Measurements from ENCODE around the gene KRIT1. TPM values are rescaled to one million over a fixed set of nuclear protein-coding genes. Genes with fewer than 3 reads are reported as not detected.

Gene KRIT1
- total and polyA plus RNA-seq, 2 of the 13 experiments (the other 11 are each of a cell fraction or from before 2014, with no cell fraction given), result 29.4 to 37.7 TPM

DNA sequence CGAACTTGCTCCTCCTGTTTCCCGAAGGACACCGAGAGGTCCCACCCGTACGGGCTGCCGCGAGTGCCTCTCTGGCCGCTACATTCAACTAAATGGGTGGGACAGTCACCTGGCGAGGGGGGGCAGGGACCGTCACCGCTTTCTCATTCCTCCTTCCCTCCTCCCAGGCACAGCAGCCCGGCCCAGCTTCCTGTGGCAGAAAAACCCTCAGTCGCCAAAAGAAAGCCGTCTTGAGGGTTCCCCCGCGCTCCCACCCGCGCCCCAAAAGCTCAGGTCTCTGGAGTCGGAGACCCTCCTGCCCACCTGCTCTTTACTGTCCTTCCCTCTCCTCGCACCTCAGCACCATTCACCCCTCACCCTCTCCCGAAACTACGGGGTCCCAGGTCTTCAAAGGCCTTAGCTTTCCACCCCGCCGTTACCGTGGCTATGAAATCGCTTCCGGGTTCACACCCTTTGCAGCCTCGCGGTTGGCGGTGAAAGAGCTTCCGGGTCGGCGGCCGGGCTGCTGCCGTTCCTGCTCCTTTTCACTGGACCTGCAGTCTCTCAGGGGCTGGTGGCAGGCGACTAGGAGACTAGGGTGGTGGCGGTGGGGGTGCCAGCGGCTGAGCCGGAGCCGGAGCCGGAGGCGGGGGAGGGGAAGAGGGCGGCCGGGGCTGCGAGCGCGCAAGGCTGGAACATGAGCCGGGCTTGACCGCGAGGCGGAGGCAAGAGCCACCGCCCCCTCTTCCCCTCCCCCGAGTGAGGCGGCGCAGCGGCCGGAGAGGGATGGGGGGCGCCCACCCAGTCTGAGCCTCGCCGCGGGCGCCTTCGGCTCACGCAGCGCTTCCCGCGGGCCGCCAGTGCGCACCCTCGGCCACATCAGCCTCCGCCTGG, at the start of gene KRIT1, which contains the start of gene ANKIB1 (continued):
- TF ChIP-seq, protein P1, sequence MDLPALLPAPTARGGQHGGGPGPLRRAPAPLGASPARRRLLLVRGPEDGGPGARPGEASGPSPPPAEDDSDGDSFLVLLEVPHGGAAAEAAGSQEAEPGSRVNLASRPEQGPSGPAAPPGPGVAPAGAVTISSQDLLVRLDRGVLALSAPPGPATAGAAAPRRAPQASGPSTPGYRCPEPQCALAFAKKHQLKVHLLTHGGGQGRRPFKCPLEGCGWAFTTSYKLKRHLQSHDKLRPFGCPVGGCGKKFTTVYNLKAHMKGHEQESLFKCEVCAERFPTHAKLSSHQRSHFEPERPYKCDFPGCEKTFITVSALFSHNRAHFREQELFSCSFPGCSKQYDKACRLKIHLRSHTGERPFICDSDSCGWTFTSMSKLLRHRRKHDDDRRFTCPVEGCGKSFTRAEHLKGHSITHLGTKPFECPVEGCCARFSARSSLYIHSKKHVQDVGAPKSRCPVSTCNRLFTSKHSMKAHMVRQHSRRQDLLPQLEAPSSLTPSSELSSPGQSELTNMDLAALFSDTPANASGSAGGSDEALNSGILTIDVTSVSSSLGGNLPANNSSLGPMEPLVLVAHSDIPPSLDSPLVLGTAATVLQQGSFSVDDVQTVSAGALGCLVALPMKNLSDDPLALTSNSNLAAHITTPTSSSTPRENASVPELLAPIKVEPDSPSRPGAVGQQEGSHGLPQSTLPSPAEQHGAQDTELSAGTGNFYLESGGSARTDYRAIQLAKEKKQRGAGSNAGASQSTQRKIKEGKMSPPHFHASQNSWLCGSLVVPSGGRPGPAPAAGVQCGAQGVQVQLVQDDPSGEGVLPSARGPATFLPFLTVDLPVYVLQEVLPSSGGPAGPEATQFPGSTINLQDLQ (CRISPR knock-in tag; IDR thresholded peaks at IDR 0.05), result peak; percentile 71
- TF ChIP-seq, protein P2, sequence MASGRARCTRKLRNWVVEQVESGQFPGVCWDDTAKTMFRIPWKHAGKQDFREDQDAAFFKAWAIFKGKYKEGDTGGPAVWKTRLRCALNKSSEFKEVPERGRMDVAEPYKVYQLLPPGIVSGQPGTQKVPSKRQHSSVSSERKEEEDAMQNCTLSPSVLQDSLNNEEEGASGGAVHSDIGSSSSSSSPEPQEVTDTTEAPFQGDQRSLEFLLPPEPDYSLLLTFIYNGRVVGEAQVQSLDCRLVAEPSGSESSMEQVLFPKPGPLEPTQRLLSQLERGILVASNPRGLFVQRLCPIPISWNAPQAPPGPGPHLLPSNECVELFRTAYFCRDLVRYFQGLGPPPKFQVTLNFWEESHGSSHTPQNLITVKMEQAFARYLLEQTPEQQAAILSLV (CRISPR knock-in tag; IDR thresholded peaks at IDR 0.05; ENCODE audit: borderline replicate concordance), result 0 out of 2 replicates have a peak, but pooled peaks have one; percentile 40
- TF ChIP-seq, protein P3, sequence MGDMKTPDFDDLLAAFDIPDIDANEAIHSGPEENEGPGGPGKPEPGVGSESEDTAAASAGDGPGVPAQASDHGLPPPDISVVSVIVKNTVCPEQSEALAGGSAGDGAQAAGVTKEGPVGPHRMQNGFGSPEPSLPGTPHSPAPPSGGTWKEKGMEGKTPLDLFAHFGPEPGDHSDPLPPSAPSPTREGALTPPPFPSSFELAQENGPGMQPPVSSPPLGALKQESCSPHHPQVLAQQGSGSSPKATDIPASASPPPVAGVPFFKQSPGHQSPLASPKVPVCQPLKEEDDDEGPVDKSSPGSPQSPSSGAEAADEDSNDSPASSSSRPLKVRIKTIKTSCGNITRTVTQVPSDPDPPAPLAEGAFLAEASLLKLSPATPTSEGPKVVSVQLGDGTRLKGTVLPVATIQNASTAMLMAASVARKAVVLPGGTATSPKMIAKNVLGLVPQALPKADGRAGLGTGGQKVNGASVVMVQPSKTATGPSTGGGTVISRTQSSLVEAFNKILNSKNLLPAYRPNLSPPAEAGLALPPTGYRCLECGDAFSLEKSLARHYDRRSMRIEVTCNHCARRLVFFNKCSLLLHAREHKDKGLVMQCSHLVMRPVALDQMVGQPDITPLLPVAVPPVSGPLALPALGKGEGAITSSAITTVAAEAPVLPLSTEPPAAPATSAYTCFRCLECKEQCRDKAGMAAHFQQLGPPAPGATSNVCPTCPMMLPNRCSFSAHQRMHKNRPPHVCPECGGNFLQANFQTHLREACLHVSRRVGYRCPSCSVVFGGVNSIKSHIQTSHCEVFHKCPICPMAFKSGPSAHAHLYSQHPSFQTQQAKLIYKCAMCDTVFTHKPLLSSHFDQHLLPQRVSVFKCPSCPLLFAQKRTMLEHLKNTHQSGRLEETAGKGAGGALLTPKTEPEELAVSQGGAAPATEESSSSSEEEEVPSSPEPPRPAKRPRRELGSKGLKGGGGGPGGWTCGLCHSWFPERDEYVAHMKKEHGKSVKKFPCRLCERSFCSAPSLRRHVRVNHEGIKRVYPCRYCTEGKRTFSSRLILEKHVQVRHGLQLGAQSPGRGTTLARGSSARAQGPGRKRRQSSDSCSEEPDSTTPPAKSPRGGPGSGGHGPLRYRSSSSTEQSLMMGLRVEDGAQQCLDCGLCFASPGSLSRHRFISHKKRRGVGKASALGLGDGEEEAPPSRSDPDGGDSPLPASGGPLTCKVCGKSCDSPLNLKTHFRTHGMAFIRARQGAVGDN (CRISPR knock-in tag; IDR thresholded peaks at IDR 0.05), result peak; percentile 96
- TF ChIP-seq, protein P4, sequence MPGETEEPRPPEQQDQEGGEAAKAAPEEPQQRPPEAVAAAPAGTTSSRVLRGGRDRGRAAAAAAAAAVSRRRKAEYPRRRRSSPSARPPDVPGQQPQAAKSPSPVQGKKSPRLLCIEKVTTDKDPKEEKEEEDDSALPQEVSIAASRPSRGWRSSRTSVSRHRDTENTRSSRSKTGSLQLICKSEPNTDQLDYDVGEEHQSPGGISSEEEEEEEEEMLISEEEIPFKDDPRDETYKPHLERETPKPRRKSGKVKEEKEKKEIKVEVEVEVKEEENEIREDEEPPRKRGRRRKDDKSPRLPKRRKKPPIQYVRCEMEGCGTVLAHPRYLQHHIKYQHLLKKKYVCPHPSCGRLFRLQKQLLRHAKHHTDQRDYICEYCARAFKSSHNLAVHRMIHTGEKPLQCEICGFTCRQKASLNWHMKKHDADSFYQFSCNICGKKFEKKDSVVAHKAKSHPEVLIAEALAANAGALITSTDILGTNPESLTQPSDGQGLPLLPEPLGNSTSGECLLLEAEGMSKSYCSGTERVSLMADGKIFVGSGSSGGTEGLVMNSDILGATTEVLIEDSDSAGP (CRISPR knock-in tag; IDR thresholded peaks at IDR 0.05; ENCODE audit: borderline replicate concordance), result peak; percentile 76; the same call in 1 of the 2 replicates
- TF ChIP-seq REL (CRISPR knock-in tag; conservative IDR thresholded peaks at IDR 0.05) (no peak), MLLT10 (CRISPR knock-in tag; IDR thresholded peaks at IDR 0.05) (no peak), ZNF251 (CRISPR knock-in tag; IDR thresholded peaks at IDR 0.05) (no peak), RARG (CRISPR knock-in tag; IDR thresholded peaks at IDR 0.05; ENCODE audit: low read depth) (no peak), ETV5 (CRISPR knock-in tag; IDR thresholded peaks at IDR 0.05; ENCODE audit: borderline replicate concordance) (0 out of 2 replicates have a peak, but pooled peaks have one; percentile 6), RXRA (CRISPR knock-in tag; IDR thresholded peaks at IDR 0.05) (no peak), TBX2 (CRISPR knock-in tag; IDR thresholded peaks at IDR 0.05; ENCODE audit: borderline replicate concordance) (peak; percentile 91), ZNF724P (CRISPR knock-in tag; IDR thresholded peaks at IDR 0.05; ENCODE audit: borderline replicate concordance) (no peak)
- TF ChIP-seq, protein P5, sequence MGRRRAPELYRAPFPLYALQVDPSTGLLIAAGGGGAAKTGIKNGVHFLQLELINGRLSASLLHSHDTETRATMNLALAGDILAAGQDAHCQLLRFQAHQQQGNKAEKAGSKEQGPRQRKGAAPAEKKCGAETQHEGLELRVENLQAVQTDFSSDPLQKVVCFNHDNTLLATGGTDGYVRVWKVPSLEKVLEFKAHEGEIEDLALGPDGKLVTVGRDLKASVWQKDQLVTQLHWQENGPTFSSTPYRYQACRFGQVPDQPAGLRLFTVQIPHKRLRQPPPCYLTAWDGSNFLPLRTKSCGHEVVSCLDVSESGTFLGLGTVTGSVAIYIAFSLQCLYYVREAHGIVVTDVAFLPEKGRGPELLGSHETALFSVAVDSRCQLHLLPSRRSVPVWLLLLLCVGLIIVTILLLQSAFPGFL (CRISPR knock-in tag; IDR thresholded peaks at IDR 0.05), result no peak
- TF ChIP-seq, protein P6, sequence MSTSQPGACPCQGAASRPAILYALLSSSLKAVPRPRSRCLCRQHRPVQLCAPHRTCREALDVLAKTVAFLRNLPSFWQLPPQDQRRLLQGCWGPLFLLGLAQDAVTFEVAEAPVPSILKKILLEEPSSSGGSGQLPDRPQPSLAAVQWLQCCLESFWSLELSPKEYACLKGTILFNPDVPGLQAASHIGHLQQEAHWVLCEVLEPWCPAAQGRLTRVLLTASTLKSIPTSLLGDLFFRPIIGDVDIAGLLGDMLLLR (CRISPR knock-in tag; IDR thresholded peaks at IDR 0.05), result no peak
